AG09309 (cell line): ENCODE data around the gene SCN3A.

ENCODE experiments used
- DNase-seq: peaks from one replicate; pipeline ENCODE4 v3.0.0-alpha.2; 2010; ENCODE audit warnings: low read depth
- H3K4me3 ChIP-seq: 2 replicates; pipeline ENCODE4 v1.5.1; 2011; ENCODE audit warnings: mild to moderate bottlenecking, low read depth, low read length, moderate library complexity; ENCODE audit not compliant: control insufficient read depth
- CTCF ChIP-seq: IDR thresholded peaks from 2 replicates; pipeline ENCODE4 v1.5.1; 2011; ENCODE audit warnings: mild to moderate bottlenecking, low read depth, low read length, inconsistent platforms; ENCODE audit not compliant: insufficient read depth, control insufficient read depth; ENCODE audit errors: missing control alignments

SCN3A gene

GRCh38 chr2:165239856-165240515, 36.1 kb upstream of the SCN3A start:
- DNase-seq, result no peak
- TF ChIP-seq CTCF, result no peak
- no peak overlapping the region for H3K4me3 ChIP-seq

- DNase-seq, result peak; percentile 28
- H3K4me3 ChIP-seq, result no peak within 1 kb of the TSS
- TF ChIP-seq CTCF, result peak; percentile 62
Measured at GRCh38 chr2:165239230-165239629, 35.4 kb upstream of the SCN3A start, which contains the start of gene SCN2A. Gene SCN2A, plus strand, starts transcription at chr2:165239414. Its CDS starts 56,410 bp downstream, at chr2:165295824.

- H3K4me3 ChIP-seq, result no peak overlapping the region
- TF ChIP-seq CTCF, result no peak
- DNase-seq, result peak; percentile 2
Measured at GRCh38 chr2:165238295-165238694, 34.4 kb upstream of the SCN3A start.

- no peak for DNase-seq
- TF ChIP-seq CTCF, result no peak
- H3K4me3 ChIP-seq, result no peak overlapping the region
Measured at GRCh38 chr2:165237056-165237455, 33.2 kb upstream of the SCN3A start.

GRCh38 chr2:165227571-165227970, 23.7 kb upstream of the SCN3A start:
- no peak for DNase-seq
- no peak overlapping the region for H3K4me3 ChIP-seq
- no peak for TF ChIP-seq CTCF

GRCh38 chr2:165224941-165225340, 21.1 kb upstream of the SCN3A start:
- no peak for DNase-seq

More at GRCh38 chr2:165224941-165225340, 21.1 kb upstream of the SCN3A start:
- no peak overlapping the region for H3K4me3 ChIP-seq
- TF ChIP-seq CTCF, result no peak
